ENCODE measurements around the gene HNRNPF. TPM values are rescaled to one million over a fixed set of nuclear protein-coding genes. Genes with fewer than 3 reads are reported as not detected.

HNRNPF gene
- total RNA-seq, 1 donor from 2014 or later: 268 TPM

DNA sequence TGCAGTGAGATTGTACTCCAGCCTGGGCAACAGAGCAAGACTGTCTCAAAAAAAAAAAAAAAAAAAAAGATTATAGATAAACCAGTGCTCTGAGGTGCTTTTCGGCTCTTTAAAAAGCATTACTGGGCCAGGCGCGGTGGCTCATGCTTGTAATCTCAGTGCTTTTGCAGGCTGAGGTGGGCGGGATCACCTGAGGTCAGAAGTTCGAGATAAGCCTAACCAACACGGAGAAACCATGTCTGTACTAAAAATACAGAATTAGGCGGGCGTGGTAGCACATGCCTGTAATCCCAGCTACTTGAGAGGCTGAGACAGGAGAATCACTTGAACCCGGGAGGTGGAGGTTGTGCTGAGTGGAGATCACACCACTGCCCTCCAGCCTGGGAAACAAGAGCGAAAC, 6.6 kb upstream of the HNRNPF start:
- TF ChIP-seq, protein P1, sequence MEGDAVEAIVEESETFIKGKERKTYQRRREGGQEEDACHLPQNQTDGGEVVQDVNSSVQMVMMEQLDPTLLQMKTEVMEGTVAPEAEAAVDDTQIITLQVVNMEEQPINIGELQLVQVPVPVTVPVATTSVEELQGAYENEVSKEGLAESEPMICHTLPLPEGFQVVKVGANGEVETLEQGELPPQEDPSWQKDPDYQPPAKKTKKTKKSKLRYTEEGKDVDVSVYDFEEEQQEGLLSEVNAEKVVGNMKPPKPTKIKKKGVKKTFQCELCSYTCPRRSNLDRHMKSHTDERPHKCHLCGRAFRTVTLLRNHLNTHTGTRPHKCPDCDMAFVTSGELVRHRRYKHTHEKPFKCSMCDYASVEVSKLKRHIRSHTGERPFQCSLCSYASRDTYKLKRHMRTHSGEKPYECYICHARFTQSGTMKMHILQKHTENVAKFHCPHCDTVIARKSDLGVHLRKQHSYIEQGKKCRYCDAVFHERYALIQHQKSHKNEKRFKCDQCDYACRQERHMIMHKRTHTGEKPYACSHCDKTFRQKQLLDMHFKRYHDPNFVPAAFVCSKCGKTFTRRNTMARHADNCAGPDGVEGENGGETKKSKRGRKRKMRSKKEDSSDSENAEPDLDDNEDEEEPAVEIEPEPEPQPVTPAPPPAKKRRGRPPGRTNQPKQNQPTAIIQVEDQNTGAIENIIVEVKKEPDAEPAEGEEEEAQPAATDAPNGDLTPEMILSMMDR (IDR thresholded peaks at IDR 0.05; ENCODE audit: insufficient read depth, low read length, poor library complexity, severe bottlenecking): no peak
- no peak for DNase-seq (ENCODE audit: low read depth)
- Histone ChIP-seq H3K27me3 (ENCODE audit: control insufficient read depth, insufficient read depth, low read length) (no peaks in the 10 kb centered on the region), H3K36me3 (ENCODE audit: control insufficient read depth, insufficient read depth, low read length) (no peaks in the 10 kb centered on the region), H3K4me3 (ENCODE audit: low read depth, low read length) (no peak overlapping the region)

- Histone ChIP-seq H3K4me3 (ENCODE audit: low read depth, low read length) (no peak overlapping the region), H3K27me3 (ENCODE audit: control insufficient read depth, insufficient read depth, low read length) (no peaks in the 10 kb centered on the region), H3K36me3 (ENCODE audit: control insufficient read depth, insufficient read depth, low read length) (no peaks in the 10 kb centered on the region)
- TF ChIP-seq, protein P1 (IDR thresholded peaks at IDR 0.05; ENCODE audit: insufficient read depth, low read length, poor library complexity, severe bottlenecking): no peak
- no peak for DNase-seq (ENCODE audit: low read depth)
Measured at GRCh38 chr10:43411536-43411935, 2.5 kb upstream of the HNRNPF start.

- Histone ChIP-seq H3K36me3 (ENCODE audit: control insufficient read depth, insufficient read depth, low read length) (no peaks in the 10 kb centered on the region), H3K27me3 (ENCODE audit: control insufficient read depth, insufficient read depth, low read length) (no peaks in the 10 kb centered on the region), H3K4me3 (ENCODE audit: low read depth, low read length) (no peak overlapping the region)
- TF ChIP-seq, protein P1 (IDR thresholded peaks at IDR 0.05; ENCODE audit: insufficient read depth, low read length, poor library complexity, severe bottlenecking): no peak
- DNase-seq (ENCODE audit: low read depth): no peak
Measured at GRCh38 chr10:43410345-43410744, 1.4 kb upstream of the HNRNPF start.

- H3K4me3 ChIP-seq (ENCODE audit: low read depth, low read length): peak overlapping the region; percentile 93
- no peaks in the 10 kb centered on the region for H3K27me3 ChIP-seq (ENCODE audit: control insufficient read depth, insufficient read depth, low read length)
- TF ChIP-seq, protein P1 (IDR thresholded peaks at IDR 0.05; ENCODE audit: insufficient read depth, low read length, poor library complexity, severe bottlenecking): no peak
- H3K36me3 ChIP-seq (ENCODE audit: control insufficient read depth, insufficient read depth, low read length): no peaks in the 10 kb centered on the region
- no peak for DNase-seq (ENCODE audit: low read depth)
Measured at GRCh38 chr10:43409385-43410109, 561 bp upstream of the HNRNPF start.

DNA sequence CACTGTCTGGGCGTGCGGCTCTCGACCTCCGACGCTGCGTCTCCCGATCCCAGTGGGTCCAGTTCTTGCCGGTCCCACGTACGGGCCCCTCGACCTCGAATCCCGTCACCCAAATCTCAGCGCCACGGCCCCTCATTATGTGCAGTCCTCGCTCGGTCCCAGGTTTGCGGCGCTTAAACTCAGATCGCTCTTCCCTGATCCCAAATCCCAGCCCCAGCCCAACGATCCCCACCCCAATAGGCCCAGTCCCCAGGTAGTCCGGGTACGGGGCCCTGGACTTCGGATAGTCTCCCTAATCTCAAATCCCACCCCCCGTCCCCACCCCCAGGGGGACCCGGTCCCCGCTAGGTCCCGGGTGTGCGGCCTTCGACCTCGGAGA, 666 bp downstream of the HNRNPF start:
- Histone ChIP-seq H3K4me3 (ENCODE audit: low read depth, low read length) (peak overlapping the region; percentile 93), H3K36me3 (ENCODE audit: control insufficient read depth, insufficient read depth, low read length) (no peaks in the 10 kb centered on the region), H3K27me3 (ENCODE audit: control insufficient read depth, insufficient read depth, low read length) (no peaks in the 10 kb centered on the region)
- TF ChIP-seq, protein P1 (IDR thresholded peaks at IDR 0.05; ENCODE audit: insufficient read depth, low read length, poor library complexity, severe bottlenecking): no peak
- no peak for DNase-seq (ENCODE audit: low read depth)

All from kidney epithelial cell (primary cell).